ENCODE results near the gene WASHC2A.
"Not testable (repeated sequence)": the region's sequence is repeated elsewhere in the genome, so short reads cannot be mapped to it uniquely, and the experiment has no call there.

WASHC2A gene

DNA sequence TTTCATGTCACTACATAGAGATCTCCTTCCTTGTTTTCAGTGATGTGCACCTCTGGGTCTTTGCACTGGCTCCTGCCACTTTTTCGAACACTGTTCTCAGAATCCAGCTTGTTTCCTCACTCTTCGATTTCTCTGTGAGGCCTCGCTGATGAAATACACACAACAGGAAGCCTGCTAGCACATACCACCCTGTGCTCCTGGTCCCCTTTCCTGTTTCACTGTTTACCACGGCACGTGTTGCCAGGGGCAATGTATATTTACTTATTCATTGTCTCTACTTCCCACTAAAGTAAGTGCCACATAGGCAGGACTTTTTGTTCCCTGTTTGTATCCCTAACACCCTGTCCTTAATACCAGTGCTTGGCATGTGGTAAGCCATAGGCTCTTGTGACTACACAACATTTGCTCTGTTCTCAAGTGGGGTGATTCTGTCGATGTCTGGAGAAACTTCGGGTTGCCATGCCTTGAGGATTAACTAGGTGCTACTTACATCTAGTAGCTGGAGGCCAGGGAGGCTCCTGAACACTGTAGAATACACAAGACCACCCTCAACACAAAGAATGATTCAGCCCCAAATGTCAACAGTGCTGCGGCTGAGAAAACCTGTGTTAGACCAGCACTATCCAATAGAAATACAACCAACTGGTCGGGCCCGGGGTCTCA is 75.9 kb downstream of the WASHC2A start:
- CTCF ChIA-PET; DNase-seq (ENCODE audit: extremely low spot score); POLR2A ChIA-PET: not testable (repeated sequence)

- CTCF ChIA-PET; POLR2A ChIA-PET; DNase-seq (ENCODE audit: extremely low spot score): not testable (repeated sequence)
These were observed 77.8 kb downstream of the WASHC2A start for GRCh38 chr10:50145575-50145974.

DNA sequence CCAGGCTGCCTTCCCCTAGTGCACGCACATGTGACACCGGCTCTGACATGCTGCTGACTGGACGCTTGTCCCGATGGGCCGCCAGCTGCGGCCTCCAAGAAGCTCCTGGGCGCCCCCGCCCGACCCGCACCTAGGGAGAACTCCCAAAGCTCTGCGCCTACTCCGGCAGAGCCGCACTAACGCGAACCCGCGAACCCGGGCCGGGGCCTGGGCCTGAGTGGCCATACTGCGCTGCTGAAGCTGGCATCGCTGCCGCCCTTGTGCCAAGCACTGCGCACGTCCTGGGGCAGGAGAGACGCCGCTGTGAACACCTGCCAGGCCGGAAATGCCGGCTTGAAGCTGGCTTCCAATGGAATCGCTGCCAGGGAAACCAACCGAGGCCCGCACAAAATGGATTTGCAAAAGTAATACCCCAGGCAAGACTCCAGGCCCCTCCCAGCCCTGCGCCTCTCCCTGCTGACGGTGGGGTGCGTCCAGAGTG is 85.1 kb downstream of the WASHC2A start:
- ChIA-PET POLR2A (no interaction called here), CTCF (no interaction called here)
- TF ChIP-seq CTCF (IDR thresholded peaks at IDR 0.05; ENCODE audit: control extremely low read depth, extremely low read depth, low read depth, missing control alignments): no peak
- no peak for DNase-seq (ENCODE audit: extremely low spot score)

- POLR2A ChIA-PET; DNase-seq (ENCODE audit: extremely low spot score); CTCF ChIA-PET: not testable (repeated sequence)
These were observed 90.1 kb downstream of the WASHC2A start for GRCh38 chr10:50157868-50158267.

DNA sequence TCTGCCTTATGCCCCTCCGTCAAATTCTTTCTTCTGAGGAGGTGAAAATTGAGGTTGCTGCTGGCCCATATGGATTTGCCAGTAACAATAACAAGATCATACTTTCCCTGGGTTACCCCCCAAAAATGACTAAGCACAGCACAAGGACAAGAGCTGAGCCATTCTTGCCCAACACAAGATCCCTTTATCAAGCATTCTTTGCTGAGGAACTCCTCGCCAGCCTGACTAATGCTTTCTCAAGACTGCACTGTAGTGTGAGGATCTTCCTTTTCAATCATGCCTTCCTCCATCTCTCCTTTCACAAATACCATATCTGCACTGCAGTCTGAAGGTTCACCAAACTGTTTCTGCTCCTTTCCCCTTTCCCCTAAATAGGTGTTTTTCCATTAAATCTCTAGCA is 92.1 kb downstream of the WASHC2A start:
- DNase-seq (ENCODE audit: extremely low spot score); POLR2A ChIA-PET; CTCF ChIA-PET: not testable (repeated sequence)

GRCh38 chr10:50165038-50165437 is 97.3 kb downstream of the WASHC2A start:
- POLR2A ChIA-PET; CTCF ChIA-PET; DNase-seq (ENCODE audit: extremely low spot score): not testable (repeated sequence)

- POLR2A ChIA-PET; DNase-seq (ENCODE audit: extremely low spot score); CTCF ChIA-PET: not testable (repeated sequence)
These were observed 100.1 kb downstream of the WASHC2A start for GRCh38 chr10:50167833-50168232.

GRCh38 chr10:50169506-50169905 is 101.8 kb downstream of the WASHC2A start:
- POLR2A ChIA-PET; CTCF ChIA-PET; DNase-seq (ENCODE audit: extremely low spot score): not testable (repeated sequence)

DNA sequence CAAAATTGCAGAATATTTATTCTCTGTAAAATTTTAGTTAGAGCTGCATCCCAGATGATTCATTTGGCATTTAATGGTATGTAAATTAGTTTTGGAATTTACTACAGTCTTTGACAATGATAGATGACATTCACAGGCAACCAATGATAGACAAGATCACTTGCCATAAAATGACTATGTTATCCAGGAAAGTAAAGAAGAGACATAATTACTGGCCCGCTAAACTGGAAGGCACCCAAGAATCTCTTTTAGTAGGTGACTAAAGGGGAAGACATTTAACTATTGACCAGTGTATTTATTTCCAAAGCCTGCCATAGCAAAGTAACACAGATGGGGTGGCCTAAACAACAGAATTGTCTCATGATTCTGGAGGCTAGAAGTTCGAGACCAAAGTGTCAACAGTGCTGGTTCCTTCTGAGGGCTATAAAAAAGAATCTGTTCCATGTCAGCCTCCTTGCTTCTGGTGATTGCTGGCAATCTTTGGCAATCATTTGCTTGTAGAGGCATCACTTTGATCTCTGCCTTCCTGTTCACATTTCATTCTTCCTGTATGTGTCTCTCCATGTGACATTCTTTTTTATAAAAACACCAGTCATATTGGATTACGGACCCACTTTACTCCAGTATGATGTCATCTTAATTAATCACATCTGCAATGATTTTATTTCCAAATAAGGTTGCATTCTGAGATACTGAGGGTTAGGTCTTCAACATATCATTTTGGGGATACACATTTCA is 107.2 kb downstream of the WASHC2A start:
- POLR2A ChIA-PET; DNase-seq (ENCODE audit: extremely low spot score); CTCF ChIA-PET: not testable (repeated sequence)

All from GM10248 (cell line).